ENCODE measurements around the gene MCU. TPM values are rescaled to one million over a fixed set of nuclear protein-coding genes. Genes with fewer than 3 reads are reported as not detected.

MCU gene
- polyA plus RNA-seq, 1 donor from 2014 or later = 22.9 TPM

DNA sequence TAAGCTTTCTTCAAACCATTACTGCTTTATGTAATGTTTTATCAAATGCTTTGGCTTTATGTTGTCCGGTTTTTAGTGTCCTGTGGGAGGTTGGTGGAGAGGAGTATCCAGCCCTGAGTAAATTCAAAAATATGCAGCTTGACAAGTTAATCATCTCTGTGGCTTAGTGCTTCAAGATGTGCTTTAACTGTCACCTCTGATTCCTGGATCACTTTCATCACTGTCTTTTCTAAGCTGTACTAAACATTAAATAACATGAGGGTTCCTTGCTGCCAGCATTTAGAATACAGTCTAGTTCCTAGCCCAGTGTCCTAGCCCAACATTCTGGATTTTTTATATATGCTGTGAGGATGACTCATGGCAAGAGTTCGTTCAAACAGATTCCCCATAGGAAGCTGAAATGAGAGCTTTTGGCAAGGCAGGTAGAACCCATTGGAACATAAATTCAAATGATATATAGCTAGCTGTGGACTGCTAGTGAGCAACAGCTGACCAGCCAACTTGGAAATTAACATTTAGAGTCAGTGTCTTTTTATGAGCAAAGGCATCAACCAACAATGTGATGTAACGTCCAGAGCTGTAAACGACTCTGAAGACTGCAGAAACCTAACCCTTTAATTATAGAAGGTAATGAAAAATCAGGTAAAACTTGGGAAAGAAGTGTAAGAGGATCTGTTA, 120.9 kb downstream of the MCU start:
- Histone ChIP-seq H3K4me2 (ENCODE audit: low read length) (no peak overlapping the region), H3K79me2 (replicated peaks; ENCODE audit: insufficient read depth, low read length) (no peaks in the 10 kb centered on the region), H3F3A (ENCODE audit: insufficient read depth, low read length, poor library complexity, severe bottlenecking) (peaks cover 4% of the 10 kb centered on the region)

GRCh38 chr10:72814099-72814790, 122.3 kb downstream of the MCU start:
- TF ChIP-seq SMC3 (conservative IDR thresholded peaks at IDR 0.05; ENCODE audit: poor library complexity) (no peak), TAF1 (IDR thresholded peaks at IDR 0.05; ENCODE audit: low read depth) (no peak)
- Histone ChIP-seq H3K27ac (ENCODE audit: low read length) (no peak overlapping the region), H4K20me1 (ENCODE audit: insufficient read depth) (no peaks in the 10 kb centered on the region), H3K9me3 (ENCODE audit: low read length) (no peaks in the 10 kb centered on the region), H3K27me3 (ENCODE audit: insufficient read depth, low read depth, low read length) (no peaks in the 10 kb centered on the region), H3K36me3 (ENCODE audit: insufficient read depth, low read length) (no peaks in the 10 kb centered on the region), H3K79me2 (replicated peaks; ENCODE audit: insufficient read depth, low read length) (no peaks in the 10 kb centered on the region), H3F3A (ENCODE audit: insufficient read depth, low read length, poor library complexity, severe bottlenecking) (peaks cover 4% of the 10 kb centered on the region), H2AFZ (ENCODE audit: low read depth, low read length) (no peak overlapping the region), H3K9ac (ENCODE audit: low read length) (no peak overlapping the region), H3K4me2 (ENCODE audit: low read length) (no peak overlapping the region), H3K9me2 (ENCODE audit: insufficient read depth, low read length) (no peaks in the 10 kb centered on the region), H3K4me3 (ENCODE audit: low read length) (no peak overlapping the region)

More for the DNA sequence above, 120.9 kb downstream of the MCU start:
- peak overlapping the region; percentile 38 for H3K27ac ChIP-seq (ENCODE audit: low read length)
- H3K4me3 ChIP-seq (ENCODE audit: low read length) = no peak overlapping the region
- TF ChIP-seq POLR2AphosphoS5 (IDR thresholded peaks at IDR 0.05) (peak; percentile 38), EP300 (conservative IDR thresholded peaks at IDR 0.05; ENCODE audit: poor library complexity, severe bottlenecking) (peak; percentile 77), EZH2 (IDR thresholded peaks at IDR 0.05; ENCODE audit: borderline replicate concordance, insufficient read depth, low read length, poor library complexity, severe bottlenecking) (no peak), SMC3 (conservative IDR thresholded peaks at IDR 0.05; ENCODE audit: poor library complexity) (no peak)
- TF ChIP-seq, protein P1, sequence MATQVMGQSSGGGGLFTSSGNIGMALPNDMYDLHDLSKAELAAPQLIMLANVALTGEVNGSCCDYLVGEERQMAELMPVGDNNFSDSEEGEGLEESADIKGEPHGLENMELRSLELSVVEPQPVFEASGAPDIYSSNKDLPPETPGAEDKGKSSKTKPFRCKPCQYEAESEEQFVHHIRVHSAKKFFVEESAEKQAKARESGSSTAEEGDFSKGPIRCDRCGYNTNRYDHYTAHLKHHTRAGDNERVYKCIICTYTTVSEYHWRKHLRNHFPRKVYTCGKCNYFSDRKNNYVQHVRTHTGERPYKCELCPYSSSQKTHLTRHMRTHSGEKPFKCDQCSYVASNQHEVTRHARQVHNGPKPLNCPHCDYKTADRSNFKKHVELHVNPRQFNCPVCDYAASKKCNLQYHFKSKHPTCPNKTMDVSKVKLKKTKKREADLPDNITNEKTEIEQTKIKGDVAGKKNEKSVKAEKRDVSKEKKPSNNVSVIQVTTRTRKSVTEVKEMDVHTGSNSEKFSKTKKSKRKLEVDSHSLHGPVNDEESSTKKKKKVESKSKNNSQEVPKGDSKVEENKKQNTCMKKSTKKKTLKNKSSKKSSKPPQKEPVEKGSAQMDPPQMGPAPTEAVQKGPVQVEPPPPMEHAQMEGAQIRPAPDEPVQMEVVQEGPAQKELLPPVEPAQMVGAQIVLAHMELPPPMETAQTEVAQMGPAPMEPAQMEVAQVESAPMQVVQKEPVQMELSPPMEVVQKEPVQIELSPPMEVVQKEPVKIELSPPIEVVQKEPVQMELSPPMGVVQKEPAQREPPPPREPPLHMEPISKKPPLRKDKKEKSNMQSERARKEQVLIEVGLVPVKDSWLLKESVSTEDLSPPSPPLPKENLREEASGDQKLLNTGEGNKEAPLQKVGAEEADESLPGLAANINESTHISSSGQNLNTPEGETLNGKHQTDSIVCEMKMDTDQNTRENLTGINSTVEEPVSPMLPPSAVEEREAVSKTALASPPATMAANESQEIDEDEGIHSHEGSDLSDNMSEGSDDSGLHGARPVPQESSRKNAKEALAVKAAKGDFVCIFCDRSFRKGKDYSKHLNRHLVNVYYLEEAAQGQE (IDR thresholded peaks at IDR 0.05; ENCODE audit: borderline replicate concordance) = no peak
- no peak overlapping the region for H2AFZ ChIP-seq (ENCODE audit: low read depth, low read length)
- H3K9ac ChIP-seq (ENCODE audit: low read length) = no peak overlapping the region
- H4K20me1 ChIP-seq (ENCODE audit: insufficient read depth) = no peaks in the 10 kb centered on the region
- H3K9me3 ChIP-seq (ENCODE audit: low read length) = no peaks in the 10 kb centered on the region
- no peaks in the 10 kb centered on the region for H3K36me3 ChIP-seq (ENCODE audit: insufficient read depth, low read length)
- no peaks in the 10 kb centered on the region for H3K27me3 ChIP-seq (ENCODE audit: insufficient read depth, low read depth, low read length)
- H3K9me2 ChIP-seq (ENCODE audit: insufficient read depth, low read length) = no peaks in the 10 kb centered on the region

GRCh38 chr10:72816565-72816964, 124.6 kb downstream of the MCU start:
- Histone ChIP-seq H2AFZ (ENCODE audit: low read depth, low read length) (no peak overlapping the region), H3K79me2 (replicated peaks; ENCODE audit: insufficient read depth, low read length) (no peaks in the 10 kb centered on the region), H3F3A (ENCODE audit: insufficient read depth, low read length, poor library complexity, severe bottlenecking) (peaks cover 4% of the 10 kb centered on the region), H3K9me3 (ENCODE audit: low read length) (no peaks in the 10 kb centered on the region), H3K9me2 (ENCODE audit: insufficient read depth, low read length) (no peaks in the 10 kb centered on the region), H3K4me2 (ENCODE audit: low read length) (no peak overlapping the region), H3K27me3 (ENCODE audit: insufficient read depth, low read depth, low read length) (no peaks in the 10 kb centered on the region), H3K36me3 (ENCODE audit: insufficient read depth, low read length) (no peaks in the 10 kb centered on the region), H3K9ac (ENCODE audit: low read length) (no peak overlapping the region), H3K4me3 (ENCODE audit: low read length) (no peak overlapping the region), H3K27ac (ENCODE audit: low read length) (no peak overlapping the region), H4K20me1 (ENCODE audit: insufficient read depth) (no peaks in the 10 kb centered on the region)
- no peak for TF ChIP-seq SMC3 (conservative IDR thresholded peaks at IDR 0.05; ENCODE audit: poor library complexity)
- TF ChIP-seq, protein P1 (IDR thresholded peaks at IDR 0.05; ENCODE audit: borderline replicate concordance) = no peak

Data from neural cell (in vitro differentiated cells).